Left cardiac atrium (tissue), 4 donors: ENCODE results near the gene IL17RB. TPM values are rescaled to one million over a fixed set of nuclear protein-coding genes. Genes with fewer than 3 reads are reported as not detected.

Experiments
- ATAC-seq, 2 donors: fragments of 200-7000 bp; cut with Tn5 transposase; one replicate each; pipeline ENCODE4 v1.9.1; 2020; ENCODE audit warnings: mild to moderate bottlenecking in 2 of 2, moderate library complexity in 2 of 2
- DNase-seq: peaks from one replicate; pipeline ENCODE4 v3.0.0-alpha.2; 2020
- intact Hi-C, 2 donors: fragments of 100-400 bp; cut with DNase I; formaldehyde crosslinking; loops; one replicate each; pipeline versions ENCODE4 v1.14.1 to v1.15.1; 2022 to 2023
- total RNA-seq, 2 donors: library from RNA; stranded (reverse); fragmentation: NEBNext Ultra II Directional; extraction: Animal tissue kit (Norgen Biotek cat#: 25700); gene quantifications; one replicate each; pipeline ENCODE4 v1.2.1, GENCODE V29; 2021
- donor health status: DM: no; HTN: yes; CAD: no.
- donor health status: DM: no; HTN: yes; CAD: no; lungs with severe emphysema.
- donor health status: DM: yes; HTN: yes; CAD: no.
- donor health status: Dilated cardiomyopathy.

Gene IL17RB
- total RNA-seq, 2 donors from 2014 or later: 1.6 to 2.6 TPM

DNA sequence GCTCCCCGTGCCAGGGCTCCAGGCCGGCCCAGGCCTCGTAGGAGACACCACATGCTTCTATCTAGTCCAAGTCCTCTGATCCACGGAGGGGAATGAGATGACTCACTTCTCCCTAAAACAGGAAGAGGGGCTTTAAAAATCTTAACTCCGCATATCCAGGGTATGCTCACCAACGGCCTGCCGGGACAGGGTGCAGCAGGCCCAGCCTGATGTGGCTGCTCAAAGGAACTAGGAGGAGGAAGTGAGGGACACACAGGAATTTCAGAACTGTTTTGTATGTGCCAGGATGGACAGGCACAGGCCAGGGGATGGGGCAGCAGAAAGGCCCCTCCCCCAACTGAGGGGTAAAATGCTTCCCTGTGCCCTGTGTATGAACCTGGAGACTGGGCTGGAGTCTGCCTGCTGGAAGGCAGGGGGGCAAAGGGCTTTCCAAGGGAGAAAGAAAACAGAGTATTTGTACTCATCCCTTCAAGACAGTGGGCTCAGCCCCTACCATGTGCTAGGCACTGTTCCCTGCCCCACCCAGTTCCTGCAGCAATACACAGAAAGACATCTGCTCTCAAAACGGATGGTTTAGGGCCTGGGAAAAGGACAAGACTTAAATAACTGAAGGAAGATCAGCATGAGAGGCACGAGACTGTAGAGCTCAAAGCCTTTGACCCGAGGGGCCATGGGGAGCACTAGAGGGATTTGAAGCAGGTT is 22.3 kb upstream of the IL17RB start:
- DNase-seq (no peak), ATAC-seq (no peak)
- intact Hi-C loops: no loop called here

DNA sequence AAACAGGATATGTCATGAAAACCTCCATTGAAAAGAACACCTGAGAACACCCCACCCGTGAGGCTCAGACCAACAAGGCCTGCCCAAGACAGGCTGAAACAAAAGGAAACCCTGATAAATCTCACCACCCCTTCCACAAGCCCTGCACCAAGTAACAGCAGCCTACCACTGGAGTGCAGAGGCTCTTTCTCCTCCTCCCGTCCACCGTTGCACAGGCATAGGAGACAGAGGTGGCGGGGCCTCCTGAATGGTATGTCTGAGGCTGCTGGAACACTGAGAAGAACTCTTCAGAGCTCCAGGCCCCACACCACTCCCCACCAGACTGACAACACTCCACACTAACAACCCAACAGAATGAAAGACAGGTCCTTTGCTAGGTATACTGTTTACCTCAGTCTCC is 21.6 kb upstream of the IL17RB start:
- intact Hi-C loops: no loop called here
- ATAC-seq (no peak), DNase-seq (no peak)

DNA sequence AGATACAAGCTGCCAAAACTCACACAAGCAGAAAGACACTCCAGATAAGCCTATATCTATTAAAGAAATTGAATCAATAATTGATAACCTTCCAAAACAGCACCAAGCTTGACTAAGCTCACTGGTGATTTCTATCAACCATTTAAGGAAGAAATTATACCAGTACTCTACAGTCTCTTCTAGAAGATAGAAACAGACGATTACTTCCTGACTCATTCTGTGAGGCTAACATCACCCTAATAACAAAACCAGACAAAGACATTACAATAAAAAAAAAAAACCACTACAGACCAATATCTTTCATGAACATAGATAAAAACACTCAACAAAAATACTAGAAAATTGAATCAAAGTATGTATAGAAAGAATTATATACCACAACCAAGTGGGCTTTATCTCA is 20.3 kb upstream of the IL17RB start:
- DNase-seq (no peak), ATAC-seq (no peak)
- intact Hi-C loops: no loop called here

DNA sequence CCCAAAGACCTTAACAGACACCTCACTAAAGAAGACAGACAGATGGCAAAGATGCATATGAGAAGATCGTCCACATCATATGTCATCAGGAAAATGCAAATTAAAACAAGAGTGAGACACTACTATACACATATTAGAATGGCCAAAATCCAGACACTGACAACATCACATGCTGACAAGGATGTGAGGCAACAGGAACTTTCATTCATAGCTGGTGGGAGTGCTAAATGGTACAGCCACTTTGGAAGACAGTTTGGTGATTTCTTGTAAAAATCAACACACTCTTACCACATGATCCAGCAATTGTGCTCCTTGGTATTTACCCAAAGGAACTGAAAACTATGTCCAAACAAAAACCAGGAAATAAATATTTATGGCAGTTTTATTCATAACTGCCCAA is 17.8 kb upstream of the IL17RB start:
- intact Hi-C loops: no loop called here
- DNase-seq (no peak), ATAC-seq (no peak)

DNA sequence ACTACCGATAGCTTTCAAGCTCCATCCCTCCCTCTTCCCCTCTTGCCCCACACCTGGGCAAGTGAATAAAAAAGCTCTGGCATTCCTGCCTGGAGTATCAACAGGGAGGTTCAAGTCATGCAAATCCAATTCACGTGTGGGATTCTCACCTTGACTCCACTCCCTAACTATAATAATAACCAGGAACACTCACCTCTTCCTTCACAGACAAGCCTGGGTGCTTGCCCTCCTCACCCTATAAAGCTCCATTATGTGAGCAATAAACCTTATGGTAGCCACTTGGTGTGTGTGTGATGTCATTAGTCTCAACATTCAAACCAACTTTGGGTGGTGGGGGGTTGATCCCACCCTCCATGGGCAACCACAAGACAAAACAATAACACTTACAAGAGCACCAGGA is 16.8 kb upstream of the IL17RB start:
- intact Hi-C loops: no loop called here
- DNase-seq: no peak

DNA sequence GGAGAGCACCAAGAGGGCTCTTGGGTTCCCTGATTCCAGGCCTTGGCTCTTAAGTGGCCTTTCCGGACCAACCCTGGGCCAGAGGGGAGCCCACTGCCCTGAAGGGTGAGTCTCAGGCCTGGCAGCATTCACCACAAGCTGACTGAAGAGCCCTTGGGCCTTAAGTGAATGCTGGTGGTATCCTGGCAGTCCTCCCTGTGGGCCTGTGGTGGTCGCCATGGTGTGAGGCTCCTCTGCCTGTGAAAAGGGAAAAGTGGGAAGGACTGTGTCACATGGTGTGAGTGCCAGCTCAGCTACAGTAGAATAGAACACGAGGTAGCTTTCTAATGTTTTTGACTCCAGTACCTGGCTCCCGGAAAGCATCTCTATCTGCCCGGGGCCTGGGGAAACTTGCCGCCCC is 15.4 kb upstream of the IL17RB start:
- no peak for DNase-seq
- intact Hi-C loops: no loop called here
- ATAC-seq: no peak

More for the DNA sequence above, 16.8 kb upstream of the IL17RB start:
- ATAC-seq: no peak

DNA sequence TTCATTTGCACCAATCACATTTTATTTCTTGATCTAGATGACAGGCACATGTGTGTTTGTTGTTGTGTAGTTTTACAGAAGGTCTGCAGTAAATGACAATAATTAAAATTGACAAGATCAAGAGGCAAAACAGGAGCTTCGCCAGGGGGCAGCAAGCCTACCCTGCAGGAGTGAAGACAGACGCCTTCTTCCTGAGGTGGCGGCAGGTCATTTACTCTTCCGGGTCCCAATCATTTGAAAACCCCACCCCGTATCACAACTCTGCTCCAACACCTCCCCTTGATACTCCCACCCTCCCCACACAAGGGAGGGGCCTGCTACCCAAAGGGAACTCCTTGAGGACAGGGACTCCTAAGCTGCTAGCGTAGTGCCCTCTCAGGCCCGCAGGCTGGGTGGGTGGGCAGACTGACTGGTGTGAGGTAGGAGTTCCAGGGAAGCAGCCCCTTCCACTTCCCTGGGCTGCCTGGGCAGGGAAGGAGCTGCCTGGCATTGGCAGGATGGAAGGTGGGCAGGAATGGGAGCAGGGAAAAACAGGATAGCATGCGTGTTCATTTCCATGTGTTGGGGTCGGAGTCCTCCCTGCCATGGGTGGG is 13.2 kb upstream of the IL17RB start:
- ATAC-seq (no peak), DNase-seq (no peak)
- intact Hi-C loops: no loop called here

DNA sequence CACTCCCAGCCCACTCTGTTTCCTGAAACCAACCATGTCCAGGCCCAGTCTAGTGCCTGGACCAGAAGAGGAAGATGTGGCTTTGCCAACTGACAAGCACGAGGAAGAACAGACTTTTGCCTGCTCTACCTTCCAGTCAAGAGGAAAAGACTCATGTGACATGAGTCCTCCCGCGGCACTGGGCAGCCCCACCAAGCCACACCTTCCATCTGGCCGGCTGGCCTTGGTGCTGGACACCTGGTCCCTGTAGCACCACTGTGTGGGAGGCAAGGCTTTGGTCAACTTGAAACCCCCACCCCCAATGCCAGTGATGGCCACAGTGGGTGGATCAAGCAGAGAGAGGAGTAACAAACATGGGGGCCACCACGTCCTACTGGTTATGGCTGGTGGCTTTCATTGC is 12.7 kb upstream of the IL17RB start:
- no peak for ATAC-seq
- intact Hi-C loops: no loop called here
- no peak for DNase-seq

- DNase-seq (no peak), ATAC-seq (peak in 1 of 2 donors; percentile 67)
- intact Hi-C loops: no loop called here
Observed at GRCh38 chr3:53834429-53835095, 11.8 kb upstream of the IL17RB start.

DNA sequence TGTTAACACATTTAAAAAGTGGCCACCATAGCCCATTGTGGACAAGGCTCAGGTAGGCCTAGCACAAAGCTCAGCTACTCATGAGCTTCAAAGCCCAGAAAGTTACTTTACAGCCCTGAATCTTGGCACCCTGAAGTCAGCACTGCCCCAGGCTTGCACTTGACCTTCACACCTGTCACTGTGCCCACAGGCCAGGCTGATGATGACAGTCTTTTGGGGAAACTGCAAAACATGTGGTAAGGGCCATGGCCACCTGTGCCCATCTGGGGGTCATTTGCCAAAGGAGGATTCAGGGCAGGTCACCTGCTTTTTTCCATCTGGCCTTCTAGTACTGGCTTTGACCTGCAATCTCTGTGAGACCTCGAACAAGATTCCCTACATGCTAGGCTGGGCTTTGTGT is 11.1 kb upstream of the IL17RB start:
- ATAC-seq (no peak), DNase-seq (no peak)
- intact Hi-C loops: no loop called here

DNA sequence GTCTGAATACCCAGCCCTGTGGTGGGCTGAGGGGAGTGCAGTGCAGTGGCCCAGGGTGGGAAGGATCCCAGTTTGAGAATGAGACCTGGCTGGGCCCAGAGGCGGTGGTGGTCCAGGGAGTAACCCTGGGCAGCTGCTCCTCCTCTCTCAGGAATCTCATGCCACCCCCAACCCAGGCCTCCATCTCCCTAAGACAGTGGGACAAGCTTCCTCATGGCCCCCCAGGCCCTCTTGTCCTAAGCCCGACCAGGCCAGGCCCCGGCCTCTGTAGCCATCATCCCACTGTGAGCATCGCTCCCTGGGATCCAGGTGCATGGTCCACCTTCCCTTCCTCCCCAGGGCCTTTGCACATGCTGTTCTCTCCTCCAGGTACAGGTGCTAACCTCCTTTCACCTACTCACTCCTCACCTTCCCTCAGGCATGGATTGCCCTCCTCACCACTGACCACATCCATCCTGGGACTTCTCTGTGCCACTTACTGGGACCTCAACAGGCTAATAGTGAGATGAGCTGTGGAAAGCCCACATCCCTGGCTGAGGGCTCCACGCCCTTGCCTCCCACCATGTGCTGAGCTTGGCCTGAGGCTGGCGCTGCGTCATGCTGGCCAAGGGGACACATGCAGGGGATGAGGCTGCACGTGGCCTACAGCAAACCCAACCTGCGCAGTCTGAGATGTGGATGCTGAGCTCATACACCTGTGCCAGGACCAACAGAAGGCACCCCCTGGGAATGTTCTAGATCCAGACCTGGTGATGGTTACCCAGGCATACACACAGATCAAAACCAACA is 10.1 kb upstream of the IL17RB start:
- intact Hi-C loops: no loop called here
- no peak for ATAC-seq
- DNase-seq: no peak

GRCh38 chr3:53837331-53837730 is 9.0 kb upstream of the IL17RB start:
- no peak for DNase-seq
- no peak for ATAC-seq
- intact Hi-C loops: no loop called here

DNA sequence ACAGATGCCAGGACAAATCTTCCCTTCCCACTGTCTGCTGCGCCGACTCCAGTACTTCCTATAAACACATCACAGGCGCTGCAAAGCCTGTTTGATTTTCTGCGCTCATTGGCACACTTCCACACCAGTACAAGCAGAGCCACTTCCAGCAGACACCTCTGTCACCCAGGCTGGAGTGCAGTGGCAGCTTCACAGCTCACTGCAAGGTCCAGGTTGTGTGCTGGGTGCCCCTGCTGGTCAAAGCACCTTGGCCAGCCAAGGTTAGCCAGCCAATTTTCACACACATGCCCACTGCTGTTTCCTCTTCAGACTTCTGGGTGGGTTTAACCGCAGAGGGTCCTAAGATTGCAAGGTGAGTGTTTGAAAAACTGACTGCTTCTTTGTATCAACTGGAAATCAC is 5.1 kb upstream of the IL17RB start:
- no peak for DNase-seq

DNA sequence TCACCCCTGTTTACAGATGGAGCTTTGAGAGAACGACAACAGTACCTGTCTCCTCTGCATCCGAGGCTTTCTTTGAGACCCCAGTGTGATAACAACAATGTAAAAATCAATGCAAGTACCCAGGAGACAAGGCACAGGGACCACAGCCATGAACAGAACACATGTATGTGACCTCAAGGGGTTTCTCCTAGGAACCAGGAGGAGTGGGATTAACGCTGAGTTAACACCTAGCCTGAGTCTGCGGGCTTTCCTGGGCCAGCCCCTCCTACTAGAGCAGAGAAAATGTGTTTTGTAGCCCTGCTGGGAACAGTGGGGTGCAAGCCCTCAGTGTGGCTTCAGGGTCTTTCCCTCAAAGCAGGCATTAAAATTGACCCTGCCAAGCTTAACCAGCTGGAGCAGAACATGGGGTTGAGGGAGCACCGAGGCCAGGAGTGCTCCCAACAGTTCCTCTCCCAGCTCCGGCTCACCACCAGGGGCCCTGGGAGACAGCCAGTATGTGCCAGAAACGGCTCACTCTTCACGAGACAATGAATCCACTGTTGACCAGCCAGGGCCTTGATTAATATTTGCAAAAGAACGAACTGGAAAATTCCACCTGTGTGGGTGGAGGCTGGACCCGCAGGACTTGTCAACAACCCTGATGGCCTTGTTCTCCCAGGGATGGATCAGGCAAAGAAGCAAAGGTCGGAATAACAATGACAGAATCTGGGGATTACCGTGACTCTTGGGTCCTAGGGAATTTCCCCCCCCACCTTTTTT is 3.8 kb upstream of the IL17RB start:
- ATAC-seq (peak in 1 of 2 donors; percentile 41), DNase-seq (no peak)
- intact Hi-C loops: no loop called here

More for the DNA sequence above, 5.1 kb upstream of the IL17RB start:
- no peak for ATAC-seq
- intact Hi-C loops: no loop called here

- intact Hi-C loops: no loop called here
- no peak for DNase-seq
- ATAC-seq: no peak
Observed at GRCh38 chr3:53843195-53844177, 2.9 kb upstream of the IL17RB start.

- ATAC-seq: no peak
- intact Hi-C loops: no loop called here
- no peak for DNase-seq
Observed at GRCh38 chr3:53844262-53845102, 1.9 kb upstream of the IL17RB start.
